WERI-Rb-1 (cell line): Measurements from ENCODE around the gene TRIM32.

ENCODE experiments used
- DNase-seq: peaks from one replicate; pipeline ENCODE4 v3.0.0-alpha.2; 2020
- H3K27ac ChIP-seq: fragments of 250-450 bp; sonication (Bioruptor Pico); 2 replicates; pipeline ENCODE4 v1.5.1; 2020; ENCODE audit warnings: mild to moderate bottlenecking, moderate library complexity
- H3K27me3 ChIP-seq: fragments of 250-450 bp; sonication (Bioruptor Pico); 2 replicates; pipeline ENCODE4 v1.5.1; 2021; ENCODE audit warnings: mild to moderate bottlenecking, low read depth, moderate library complexity; ENCODE audit not compliant: insufficient read depth, severe bottlenecking
- H3K36me3 ChIP-seq: fragments of 250-450 bp; sonication (Bioruptor Pico); 2 replicates; pipeline ENCODE4 v1.5.1; 2020; ENCODE audit warnings: mild to moderate bottlenecking, moderate library complexity
- H3K4me3 ChIP-seq: 2 replicates; pipeline ENCODE4 v1.5.1; 2011; ENCODE audit warnings: low read depth, mild to moderate bottlenecking, control low read depth, low read length
- H3K9me3 ChIP-seq: fragments of 250-450 bp; sonication (Bioruptor Pico); 2 replicates; pipeline ENCODE4 v1.5.1; 2021; ENCODE audit warnings: mild to moderate bottlenecking, moderate library complexity; ENCODE audit not compliant: severe bottlenecking
- TF ChIP-seq, protein P1 (sequence below): IDR thresholded peaks from 2 replicates; pipeline ENCODE4 v1.5.1; 2011; ENCODE audit warnings: low read depth, mild to moderate bottlenecking, control low read depth, inconsistent platforms, low read length

Gene TRIM32

DNA sequence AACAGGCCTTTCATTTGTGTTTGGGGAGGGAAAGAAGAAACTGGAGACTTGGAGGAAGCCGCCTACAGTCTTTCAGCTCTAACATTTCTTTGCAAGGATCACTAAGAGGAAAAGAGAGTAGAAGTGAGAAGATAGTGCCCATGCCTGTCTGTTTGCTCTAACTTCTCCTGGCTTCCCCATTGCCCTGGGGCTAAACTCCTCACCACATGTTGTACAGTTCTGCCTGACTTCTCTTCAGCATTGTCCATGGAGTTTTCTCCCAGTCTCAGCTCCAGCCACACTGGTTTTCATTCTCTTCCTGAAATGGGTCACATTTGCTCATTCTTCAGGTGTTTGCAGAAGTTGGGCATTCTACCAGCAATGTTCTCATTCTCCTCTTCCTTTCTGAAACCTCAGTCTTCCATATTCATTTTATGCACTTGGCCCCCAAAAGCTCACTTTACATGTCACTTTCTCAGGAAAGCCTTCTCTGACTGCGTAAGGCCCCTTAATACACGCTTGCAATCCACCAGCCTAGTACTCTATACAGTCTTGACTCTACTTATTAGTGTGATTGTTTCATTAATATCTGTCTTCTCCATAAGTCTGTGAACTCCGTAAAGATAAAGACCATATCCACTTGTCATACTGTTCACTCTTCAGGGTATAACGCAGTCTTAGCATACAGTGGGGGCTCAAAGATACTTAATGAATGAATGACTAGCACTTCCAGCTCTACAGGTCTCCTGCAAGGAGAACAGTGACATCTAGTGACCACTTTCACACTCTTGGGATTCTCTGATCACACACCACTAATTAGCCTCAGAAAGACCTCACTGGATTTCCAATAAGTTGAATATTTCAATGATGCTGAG is 40.2 kb upstream of the TRIM32 start:
- TF ChIP-seq, protein P1, sequence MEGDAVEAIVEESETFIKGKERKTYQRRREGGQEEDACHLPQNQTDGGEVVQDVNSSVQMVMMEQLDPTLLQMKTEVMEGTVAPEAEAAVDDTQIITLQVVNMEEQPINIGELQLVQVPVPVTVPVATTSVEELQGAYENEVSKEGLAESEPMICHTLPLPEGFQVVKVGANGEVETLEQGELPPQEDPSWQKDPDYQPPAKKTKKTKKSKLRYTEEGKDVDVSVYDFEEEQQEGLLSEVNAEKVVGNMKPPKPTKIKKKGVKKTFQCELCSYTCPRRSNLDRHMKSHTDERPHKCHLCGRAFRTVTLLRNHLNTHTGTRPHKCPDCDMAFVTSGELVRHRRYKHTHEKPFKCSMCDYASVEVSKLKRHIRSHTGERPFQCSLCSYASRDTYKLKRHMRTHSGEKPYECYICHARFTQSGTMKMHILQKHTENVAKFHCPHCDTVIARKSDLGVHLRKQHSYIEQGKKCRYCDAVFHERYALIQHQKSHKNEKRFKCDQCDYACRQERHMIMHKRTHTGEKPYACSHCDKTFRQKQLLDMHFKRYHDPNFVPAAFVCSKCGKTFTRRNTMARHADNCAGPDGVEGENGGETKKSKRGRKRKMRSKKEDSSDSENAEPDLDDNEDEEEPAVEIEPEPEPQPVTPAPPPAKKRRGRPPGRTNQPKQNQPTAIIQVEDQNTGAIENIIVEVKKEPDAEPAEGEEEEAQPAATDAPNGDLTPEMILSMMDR, result peak; percentile 73
- Histone ChIP-seq H3K4me3 (no peak overlapping the region), H3K9me3 (no peaks in the 10 kb centered on the region), H3K36me3 (peaks cover 24% of the 10 kb centered on the region), H3K27ac (no peak overlapping the region), H3K27me3 (no peaks in the 10 kb centered on the region)
- DNase-seq, result peak; percentile 24

DNA sequence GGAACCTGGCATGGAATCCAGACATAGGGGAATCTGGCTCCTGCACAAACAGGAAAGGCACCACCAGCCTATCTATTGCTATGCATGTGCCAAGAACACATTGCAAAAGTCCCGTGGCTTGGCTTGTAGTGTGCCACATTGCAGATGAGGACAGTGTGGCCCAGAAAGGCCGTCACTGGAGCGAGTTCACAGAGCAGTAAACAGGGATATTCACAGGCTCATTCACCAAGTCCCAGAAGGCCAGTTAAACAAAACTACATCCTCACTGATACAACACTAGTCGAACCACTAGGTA is 39.6 kb upstream of the TRIM32 start:
- Histone ChIP-seq H3K27ac (no peak overlapping the region), H3K27me3 (no peaks in the 10 kb centered on the region), H3K4me3 (no peak overlapping the region), H3K9me3 (no peaks in the 10 kb centered on the region), H3K36me3 (peaks cover 24% of the 10 kb centered on the region)
- DNase-seq, result no peak
- TF ChIP-seq, protein P1, result no peak

DNA sequence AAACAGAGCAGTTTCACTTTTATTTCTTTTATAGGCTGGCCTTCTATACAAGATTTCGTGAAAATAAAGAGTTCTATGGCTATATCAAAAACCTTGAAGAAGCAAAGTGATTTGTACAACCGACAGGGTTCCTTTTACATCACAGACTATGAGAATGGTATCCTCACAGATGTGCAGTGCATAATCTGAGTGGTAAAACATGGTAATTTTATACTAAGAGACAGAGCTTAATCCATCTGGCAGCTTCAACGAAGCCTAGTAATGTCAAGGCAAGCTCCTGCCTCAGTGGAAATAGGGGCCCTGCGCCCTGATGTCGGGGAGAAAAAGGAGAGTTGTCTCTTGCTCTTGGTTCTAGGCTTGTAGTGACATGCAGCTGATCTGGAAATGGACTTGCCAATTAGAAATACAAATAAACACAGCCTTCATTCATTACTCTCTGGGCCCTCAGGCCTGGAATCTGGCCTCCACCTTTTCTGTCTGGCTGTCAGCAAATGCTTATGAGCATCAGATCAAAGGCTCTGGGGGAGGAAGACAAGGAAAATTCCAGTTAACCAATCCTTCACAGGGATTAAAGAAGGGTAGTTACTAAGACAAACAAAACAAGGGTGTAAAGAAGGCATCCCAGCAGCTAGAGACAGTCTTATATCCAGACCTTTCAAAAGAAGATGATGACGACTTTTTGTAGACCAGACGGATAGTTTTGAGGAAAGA is 33.6 kb upstream of the TRIM32 start:
- no peaks in the 10 kb centered on the region for H3K27me3 ChIP-seq
- H3K4me3 ChIP-seq, result no peak overlapping the region
- peaks cover 17% of the 10 kb centered on the region for H3K36me3 ChIP-seq
- no peak overlapping the region for H3K27ac ChIP-seq
- no peaks in the 10 kb centered on the region for H3K9me3 ChIP-seq
- TF ChIP-seq, protein P1, result no peak
- DNase-seq, result no peak

DNA sequence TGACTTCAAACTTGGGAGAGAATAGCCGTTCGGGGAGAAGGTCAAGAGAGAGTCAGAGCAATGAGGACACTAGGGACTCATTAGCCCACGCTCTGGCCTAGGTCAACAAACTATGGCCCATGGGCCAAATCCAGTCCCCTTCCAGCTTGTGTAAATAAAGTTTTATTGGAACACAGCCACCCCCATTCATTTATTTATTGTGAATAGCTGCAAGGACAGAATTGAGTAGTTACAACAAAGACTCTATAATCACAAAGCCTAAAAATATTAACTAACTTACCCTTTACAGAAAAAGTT is 33.1 kb upstream of the TRIM32 start:
- H3K27ac ChIP-seq, result no peak overlapping the region
- H3K27me3 ChIP-seq, result no peaks in the 10 kb centered on the region
- H3K9me3 ChIP-seq, result no peaks in the 10 kb centered on the region
- H3K4me3 ChIP-seq, result no peak overlapping the region
- TF ChIP-seq, protein P1, result no peak
- H3K36me3 ChIP-seq, result peaks cover 13% of the 10 kb centered on the region
- DNase-seq, result no peak

DNA sequence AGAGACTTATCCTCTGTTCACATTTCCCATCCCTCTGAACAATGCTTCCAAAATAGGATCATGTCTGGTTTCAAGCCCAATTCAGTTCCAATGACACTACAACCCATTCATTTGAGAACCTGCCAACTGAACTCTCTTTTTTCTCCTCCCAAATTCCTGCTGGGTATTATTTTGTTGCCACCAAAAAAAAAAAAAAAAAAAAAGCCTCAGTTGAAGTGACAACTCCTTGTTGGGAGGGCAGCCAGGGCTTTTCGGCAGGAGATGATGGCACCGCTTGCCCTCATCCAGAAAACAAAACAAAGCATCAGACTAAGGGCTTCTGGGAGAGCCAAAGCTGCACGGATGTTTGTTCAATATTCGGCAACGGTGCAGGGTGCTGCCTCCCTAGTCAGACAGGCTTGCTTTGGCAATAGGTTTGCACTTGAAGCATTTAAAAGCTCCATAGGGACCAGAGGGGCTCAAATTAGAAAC is 30.6 kb upstream of the TRIM32 start:
- Histone ChIP-seq H3K27ac (no peak overlapping the region), H3K9me3 (no peaks in the 10 kb centered on the region), H3K27me3 (no peaks in the 10 kb centered on the region), H3K36me3 (peaks cover 2% of the 10 kb centered on the region), H3K4me3 (no peak overlapping the region)
- TF ChIP-seq, protein P1, result no peak
- DNase-seq, result no peak
